H1 (cell line): ENCODE data around the gene KAT14. TPM values are rescaled to one million over a fixed set of nuclear protein-coding genes. Genes with fewer than 3 reads are reported as not detected.

Experiments
- CTCF ChIA-PET: fragments of 300-600 bp; sonication (Branson Sonifier 250); formaldehyde crosslinking; loops from one replicate; lab custom pipeline; 2021; ENCODE audit not compliant: partially characterized antibody; lab: Charles Lee
- POLR2A ChIA-PET: fragments of 300-600 bp; sonication (Branson Sonifier 250); formaldehyde crosslinking; loops from one replicate; lab custom pipeline; 2021; ENCODE audit warnings: inconsistent platforms; ENCODE audit not compliant: partially characterized antibody; lab: Charles Lee
- DNase-seq, 2 experiments: peaks; one replicate each; pipeline versions ENCODE4 v3.0.0 to v3.0.0-alpha.2; 2010 to 2022; ENCODE audit warnings: low spot score in 2 of 2, low read depth in 1 of 2, mixed read lengths in 1 of 2
- FAIRE-seq: peaks from 2 replicates; lab custom pipeline; 2011; peaks lifted over from hg19 to GRCh38; lab: Jason Lieb, UNC
- H2AFZ ChIP-seq: 2 replicates; pipeline ENCODE4 v1.8.1; 2012; ENCODE audit warnings: low read length, inconsistent platforms
- H2AK5ac ChIP-seq: 2 replicates; pipeline ENCODE4 v1.6.1; 2013; ENCODE audit warnings: low read depth, low read length
- H2BK120ac ChIP-seq: replicated peaks from 2 replicates; pipeline ENCODE3; 2013; ENCODE audit warnings: low read depth, low read length, inconsistent platforms
- H2BK12ac ChIP-seq: 2 replicates; pipeline ENCODE4 v1.6.1; 2013; ENCODE audit warnings: low read depth, low read length
- H2BK15ac ChIP-seq: 2 replicates; pipeline ENCODE4 v1.6.1; 2013; ENCODE audit warnings: low read length
- H2BK20ac ChIP-seq: 2 replicates; pipeline ENCODE4 v1.6.1; 2013; ENCODE audit warnings: low read length
- H2BK5ac ChIP-seq: 2 replicates; pipeline ENCODE4 v1.6.1; 2013; ENCODE audit warnings: low read depth, low read length
- H3K14ac ChIP-seq: 2 replicates; pipeline ENCODE4 v1.6.1; 2013; ENCODE audit warnings: inconsistent platforms; ENCODE audit not compliant: insufficient read length
- H3K18ac ChIP-seq: 2 replicates; pipeline ENCODE4 v1.6.1; 2013; ENCODE audit warnings: low read length; ENCODE audit errors: extremely low read depth
- H3K23ac ChIP-seq: 2 replicates; pipeline ENCODE4 v1.6.1; 2013; ENCODE audit warnings: inconsistent platforms; ENCODE audit not compliant: insufficient read length
- H3K23me2 ChIP-seq: 2 replicates; pipeline ENCODE4 v1.6.1; 2013; ENCODE audit warnings: low read depth, low read length
- H3K27ac ChIP-seq: 2 replicates; pipeline ENCODE4 v1.6.1; 2011; ENCODE audit warnings: low read depth, low read length, inconsistent platforms
- H3K27me3 ChIP-seq, 4 experiments: replicated peaks in 1 of 4; 1 replicate in 1 of 4; 2 replicates in 3 of 4; pipeline versions ENCODE4 v1.6.1 to v1.8.1; 2011 to 2013; ENCODE audit warnings: low read length in 3 of 4, mild to moderate bottlenecking in 3 of 4, inconsistent platforms in 2 of 4, mixed read lengths in 2 of 4, moderate library complexity in 1 of 4; ENCODE audit not compliant: control insufficient read depth in 3 of 4, insufficient read depth in 3 of 4; ENCODE audit errors: extremely low read depth in 1 of 4
- H3K36me3 ChIP-seq, 4 experiments: 2 replicates each; pipeline versions ENCODE4 v1.6.1 to v1.8.1; 2011 to 2013; ENCODE audit warnings: mild to moderate bottlenecking in 4 of 4, low read length in 3 of 4, moderate library complexity in 2 of 4, control low read depth in 1 of 4, inconsistent platforms in 1 of 4; ENCODE audit not compliant: insufficient read depth in 4 of 4, control insufficient read depth in 2 of 4
- H3K4ac ChIP-seq: replicated peaks from 2 replicates; pipeline ENCODE3; 2013; ENCODE audit warnings: low read length, low read depth, mixed read lengths, inconsistent platforms; ENCODE audit not compliant: insufficient read length
- H3K4me1 ChIP-seq, 4 experiments: replicated peaks in 1 of 4; 1 replicate in 1 of 4; 2 replicates in 3 of 4; pipeline versions ENCODE4 v1.6.1 to v1.8.1; 2011 to 2013; ENCODE audit warnings: low read length in 3 of 4, inconsistent platforms in 2 of 4, mixed read lengths in 1 of 4; ENCODE audit not compliant: insufficient read depth in 4 of 4, control insufficient read depth in 3 of 4
- H3K4me2 ChIP-seq, 2 experiments: 2 replicates each; pipeline versions ENCODE4 v1.6.1 to v1.8.1; 2011 to 2013; ENCODE audit warnings: low read depth in 2 of 2, low read length in 2 of 2, control low read depth in 1 of 2, inconsistent platforms in 1 of 2, mild to moderate bottlenecking in 1 of 2; ENCODE audit not compliant: insufficient read depth in 1 of 2
- H3K4me3 ChIP-seq, 4 experiments: fragments of 200-600, 300-600 bp in 1 of 4; sonication (generic), shearing (Covaris generic), sonication (Bioruptor Twin) in 1 of 4; 2 replicates each; pipeline versions ENCODE4 v1.5.1 to v1.8.1; 2011 to 2016; ENCODE audit warnings: low read length in 4 of 4, low read depth in 3 of 4, control low read depth in 2 of 4, inconsistent platforms in 2 of 4, mild to moderate bottlenecking in 2 of 4, mixed read lengths in 1 of 4, moderate library complexity in 1 of 4; ENCODE audit not compliant: insufficient read depth in 2 of 4; ENCODE audit errors: extremely low read depth in 1 of 4
- H3K56ac ChIP-seq: replicated peaks from 2 replicates; pipeline ENCODE3; 2013; ENCODE audit warnings: low read depth, mild to moderate bottlenecking, mixed read lengths, low read length, inconsistent platforms; ENCODE audit not compliant: insufficient read length
- H3K79me1 ChIP-seq: 2 replicates; pipeline ENCODE4 v1.6.1; 2013; ENCODE audit warnings: low read depth, low read length, control low read depth
- H3K79me2 ChIP-seq, 2 experiments: 2 replicates each; pipeline versions ENCODE4 v1.6.1 to v1.8.1; 2012 to 2013; ENCODE audit warnings: low read length in 2 of 2, mild to moderate bottlenecking in 2 of 2, inconsistent platforms in 1 of 2; ENCODE audit not compliant: insufficient read depth in 2 of 2, control insufficient read depth in 1 of 2
- H3K9ac ChIP-seq, 4 experiments: replicated peaks in 1 of 4; 1 replicate in 1 of 4; 2 replicates in 3 of 4; pipeline versions ENCODE4 v1.6.1 to v1.8.1; 2011 to 2013; ENCODE audit warnings: low read depth in 3 of 4, low read length in 3 of 4, control low read depth in 2 of 4, mild to moderate bottlenecking in 2 of 4, moderate library complexity in 2 of 4, inconsistent platforms in 1 of 4; ENCODE audit errors: extremely low read depth in 1 of 4
- H3K9me3 ChIP-seq, 2 experiments: 2 replicates each; pipeline versions ENCODE4 v1.6.1 to v1.8.1; 2012 to 2013; ENCODE audit warnings: mild to moderate bottlenecking in 2 of 2, moderate library complexity in 2 of 2, control low read depth in 1 of 2, inconsistent platforms in 1 of 2, low read depth in 1 of 2, low read length in 1 of 2, mixed read lengths in 1 of 2; ENCODE audit not compliant: insufficient read depth in 2 of 2
- H4K20me1 ChIP-seq, 2 experiments: replicated peaks in 1 of 2; 2 replicates each; pipeline versions ENCODE3 to v1.8.1; 2011 to 2013; ENCODE audit warnings: inconsistent platforms in 2 of 2, low read length in 2 of 2, mild to moderate bottlenecking in 1 of 2; ENCODE audit not compliant: insufficient read depth in 2 of 2, control insufficient read depth in 1 of 2
- H4K5ac ChIP-seq: 2 replicates; pipeline ENCODE4 v1.6.1; 2013; ENCODE audit warnings: low read length, low read depth, mixed read lengths, inconsistent platforms; ENCODE audit not compliant: insufficient read length
- H4K8ac ChIP-seq: 2 replicates; pipeline ENCODE4 v1.8.0; 2013; ENCODE audit warnings: mild to moderate bottlenecking, moderate library complexity, low read length, inconsistent platforms; ENCODE audit not compliant: insufficient read depth; ENCODE audit errors: extremely low read depth
- H4K91ac ChIP-seq: replicated peaks from 2 replicates; pipeline ENCODE3; 2013; ENCODE audit warnings: low read length, mixed read lengths, inconsistent platforms; ENCODE audit not compliant: insufficient read length
- CBX8 ChIP-seq: fragments of 300-800, 300-1000 bp; sonication (generic); IDR thresholded peaks from 2 replicates; pipeline ENCODE4 v1.7.1; 2016; ENCODE audit warnings: low read depth, low read length, borderline replicate concordance
- KDM1A ChIP-seq: fragments of 200-600, 300-600 bp; sonication (generic); IDR thresholded peaks from 2 replicates; pipeline ENCODE4 v1.7.1; 2016; ENCODE audit warnings: mild to moderate bottlenecking, low read length, borderline replicate concordance
- PHF8 ChIP-seq: fragments of 200-600 bp; sonication (generic); conservative IDR thresholded peaks from 2 replicates; pipeline ENCODE4 v1.7.1; 2012; ENCODE audit warnings: low read depth, mild to moderate bottlenecking, inconsistent platforms, low read length, moderate library complexity
- SUZ12 ChIP-seq: fragments of 200-600 bp; sonication (generic); IDR thresholded peaks from 2 replicates; pipeline ENCODE4 v1.6.1; 2012; ENCODE audit warnings: mild to moderate bottlenecking, inconsistent platforms, low read length, moderate library complexity, mixed read lengths
- WGBS, 2 experiments: shearing (Covaris generic) in 1 of 2; methylation state at CpG; one replicate each; pipeline versions ENCODE4 v1.1.6 to v1.1.7; 2013 to 2015; ENCODE audit warnings: low lambda C conversion rate in 2 of 2, mixed read lengths in 2 of 2, inconsistent platforms in 1 of 2, low coverage in 1 of 2, missing lambda C conversion rate in 1 of 2; ENCODE audit not compliant: insufficient replicate concordance in 2 of 2, insufficient coverage in 1 of 2, insufficient read length in 1 of 2; ENCODE audit errors: extremely low coverage in 1 of 2, missing lambda C conversion rate in 1 of 2; 5-methylcytosine and 5-hydroxymethylcytosine counted together
- polyA plus RNA-seq, 7 experiments: library from polyadenylated mRNA; depleted of rRNA in 3 of 7; stranded (reverse) in 5 of 7; unstranded in 2 of 7; fragments of >200 nt in 5 of 7; fragments of 200-250 nt in 2 of 7; gene quantifications; 1 replicate in 5 of 7; 2 replicates in 1 of 7; 4 replicates in 1 of 7; pipeline versions ENCODE4 v1.2.1 to v1.2.3, GENCODE V29; 2011 to 2013; ENCODE audit warnings: missing spikeins in 2 of 7, mixed read lengths in 2 of 7
- total RNA-seq: library from RNA; stranded (reverse); fragmentation: NEBNext Ultra II Directional; extraction: Animal tissue kit (Norgen Biotek cat#: 25700); gene quantifications from 2 replicates; pipeline ENCODE4 v1.2.1, GENCODE V29; 2021
- TF ChIP-seq, protein P1 (sequence below): IDR thresholded peaks from 2 replicates; pipeline ENCODE4 v1.6.1; 2011; ENCODE audit warnings: low read length, improper control_type of control experiment

KAT14 gene
- total and polyA plus RNA-seq, 2 of the 8 experiments (the other 6 are each of a cell fraction or from before 2014, with no cell fraction given), result 17.3 to 29.3 TPM

DNA sequence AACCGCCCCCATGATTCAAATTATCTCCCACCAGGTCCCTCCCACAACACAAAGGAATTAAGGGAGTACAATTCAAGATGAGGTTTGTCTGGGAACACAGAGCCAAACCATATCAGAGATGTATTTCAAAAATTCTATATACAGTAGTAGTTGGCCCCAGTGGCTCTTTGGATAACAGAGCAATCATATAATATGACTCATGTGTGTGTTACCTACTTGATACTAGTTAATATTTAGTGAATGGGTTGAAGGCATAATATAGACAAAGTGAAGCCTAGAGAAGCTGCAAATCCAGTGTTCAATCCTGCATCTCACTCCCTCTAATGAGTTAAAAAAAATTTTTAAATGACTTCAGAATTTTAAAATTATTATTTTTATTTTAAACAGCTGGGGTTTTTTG lies 43.2 kb downstream of the KAT14 start:
- 0% methylated on average over 1 of the region's 1 CpG; no CpG with 5 or more reads in 1 of the 2 experiments for WGBS, 2 experiments
- no peak overlapping the region for H4K8ac ChIP-seq
- TF ChIP-seq SUZ12, result no peak
- TF ChIP-seq CBX8, result no peak
- TF ChIP-seq KDM1A, result no peak
- TF ChIP-seq PHF8, result no peak
- TF ChIP-seq, protein P1, sequence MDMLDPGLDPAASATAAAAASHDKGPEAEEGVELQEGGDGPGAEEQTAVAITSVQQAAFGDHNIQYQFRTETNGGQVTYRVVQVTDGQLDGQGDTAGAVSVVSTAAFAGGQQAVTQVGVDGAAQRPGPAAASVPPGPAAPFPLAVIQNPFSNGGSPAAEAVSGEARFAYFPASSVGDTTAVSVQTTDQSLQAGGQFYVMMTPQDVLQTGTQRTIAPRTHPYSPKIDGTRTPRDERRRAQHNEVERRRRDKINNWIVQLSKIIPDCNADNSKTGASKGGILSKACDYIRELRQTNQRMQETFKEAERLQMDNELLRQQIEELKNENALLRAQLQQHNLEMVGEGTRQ, result no peak

More for the DNA sequence above, 43.2 kb downstream of the KAT14 start:
- Histone ChIP-seq H3K56ac (no peak overlapping the region), H2AFZ (no peak overlapping the region), H3K4me2 (no peak overlapping the region), H3K23me2 (no peaks in the 10 kb centered on the region), H2BK15ac (no peak overlapping the region), H3K23ac (no peak overlapping the region), H3K36me3 (peaks cover 4 to 36% (median 25%) of the 10 kb centered on the region in 4 experiments; a peak in 7 of 8 replicates), H3K9ac (no peak overlapping the region), H3K79me2 (peaks cover 0 to 3% of the 10 kb centered on the region in 2 experiments; a peak in 1 of 4 replicates), H4K20me1 (no peaks in the 10 kb centered on the region), H4K91ac (no peak overlapping the region), H3K9me3 (peaks cover 0 to 10% of the 10 kb centered on the region in 2 experiments; a peak in 1 of 4 replicates), H3K4me1 (no peaks in the 10 kb centered on the region), H3K4me3 (no peak overlapping the region), H4K5ac (no peak overlapping the region), H2BK20ac (no peak overlapping the region), H2AK5ac (no peak overlapping the region), H2BK120ac (no peak overlapping the region), H3K27ac (no peak overlapping the region), H3K79me1 (no peaks in the 10 kb centered on the region), H3K18ac (no peak overlapping the region), H2BK5ac (no peak overlapping the region), H3K27me3 (no peaks in the 10 kb centered on the region), H3K14ac (no peak overlapping the region), H2BK12ac (no peak overlapping the region), H3K4ac (no peak overlapping the region)
- ChIA-PET POLR2A (no interaction called here), CTCF (interaction anchor here (1.1 kb wide), 1 partner anchor 10 kb away, joined by 3 read pairs; no protein-coding TSS in a partner anchor)
- DNase-seq (no peak), FAIRE-seq (no peak)
